Activated B cell treated with CpG ODN at 0.5 μM for 24 hours (primary cell): ENCODE measurements around the gene MYO10. TPM values are rescaled to one million over a fixed set of nuclear protein-coding genes. Genes with fewer than 3 reads are reported as not detected.

Experiments
- ATAC-seq: fragments of 200-7000 bp; cut with Tn5 transposase; one replicate; pipeline ENCODE4 v1.10.0; 2021; ENCODE audit warnings: low read depth, mild to moderate bottlenecking, moderate library complexity
- CTCF ChIA-PET: fragments of 350-600 bp; sonication (Branson Sonifier 250); formaldehyde crosslinking; loops from one replicate; lab custom pipeline; 2021; ENCODE audit warnings: antibody characterized with exemption; lab: Charles Lee
- POLR2A ChIA-PET: fragments of 350-600 bp; sonication (Branson Sonifier 250); formaldehyde crosslinking; loops from one replicate; lab custom pipeline; 2021; ENCODE audit warnings: antibody characterized with exemption; lab: Charles Lee
- DNase-seq: peaks from one replicate; pipeline ENCODE4 v3.0.0; 2022
- H3K27ac Mint-ChIP-seq: one replicate; pipeline ENCODE4 v1.8.0; 2020; ENCODE audit warnings: mixed read lengths
- H3K27me3 Mint-ChIP-seq: one replicate; pipeline ENCODE4 v1.8.0; 2021; ENCODE audit warnings: mixed read lengths
- H3K36me3 Mint-ChIP-seq: one replicate; pipeline ENCODE4 v1.8.0; 2021; ENCODE audit warnings: low read depth, mixed read lengths
- H3K4me1 Mint-ChIP-seq: one replicate; pipeline ENCODE4 v1.8.0; 2021; ENCODE audit warnings: mixed read lengths
- H3K4me3 Mint-ChIP-seq: one replicate; pipeline ENCODE4 v1.8.0; 2020; ENCODE audit warnings: mild to moderate bottlenecking, mixed read lengths
- H3K9me3 Mint-ChIP-seq: one replicate; pipeline ENCODE4 v1.8.0; 2020; ENCODE audit warnings: mixed read lengths
- CTCF ChIP-seq: fragments of 200-600 bp; IDR thresholded peaks from one replicate; pipeline ENCODE4 v1.8.0; 2022; ENCODE audit warnings: antibody characterized with exemption, mild to moderate bottlenecking
- intact Hi-C: fragments of 100-400 bp; cut with micrococcal nuclease; formaldehyde crosslinking; loops from one replicate; pipeline ENCODE4 v1.15.1; 2024
- total RNA-seq: library from RNA; stranded (reverse); gene quantifications from 2 replicates; pipeline ENCODE4 v1.2.3, GENCODE V29; 2022

Gene MYO10
- total RNA-seq, 1 donor from 2014 or later: 0.13 TPM

GRCh38 chr5:16812448-16812847 is 123.6 kb downstream of the MYO10 start:
- ATAC-seq (no peak), DNase-seq (no peak)
- TF ChIP-seq CTCF: no peak
- Mint-ChIP-seq H3K27me3 (no peaks in the 10 kb centered on the region), H3K9me3 (no peaks in the 10 kb centered on the region), H3K27ac (no peak overlapping the region), H3K4me3 (no peak overlapping the region), H3K36me3 (no peaks in the 10 kb centered on the region), H3K4me1 (no peaks in the 10 kb centered on the region)
- intact Hi-C loops: no loop called here
- CTCF ChIA-PET: no interaction called here
- POLR2A ChIA-PET: no interaction called here

- ATAC-seq (no peak), DNase-seq (no peak)
- peaks cover 2% of the 10 kb centered on the region for H3K4me1 Mint-ChIP-seq
- ChIA-PET CTCF (no interaction called here), POLR2A (no interaction called here)
- H3K36me3 Mint-ChIP-seq: no peaks in the 10 kb centered on the region
- H3K9me3 Mint-ChIP-seq: no peaks in the 10 kb centered on the region
- no peaks in the 10 kb centered on the region for H3K27me3 Mint-ChIP-seq
- TF ChIP-seq CTCF: no peak
- H3K27ac Mint-ChIP-seq: no peak overlapping the region
- no peak overlapping the region for H3K4me3 Mint-ChIP-seq
- intact Hi-C loops: no loop called here
These were observed 125.8 kb downstream of the MYO10 start for GRCh38 chr5:16810208-16810854.

- Mint-ChIP-seq H3K4me1 (peaks cover 2% of the 10 kb centered on the region), H3K4me3 (no peak overlapping the region), H3K27me3 (no peaks in the 10 kb centered on the region), H3K36me3 (no peaks in the 10 kb centered on the region), H3K27ac (no peak overlapping the region), H3K9me3 (no peaks in the 10 kb centered on the region)
- ChIA-PET POLR2A (no interaction called here), CTCF (no interaction called here)
- TF ChIP-seq CTCF: no peak
- intact Hi-C loops: no loop called here
- ATAC-seq (no peak), DNase-seq (no peak)
These were observed 126.5 kb downstream of the MYO10 start for GRCh38 chr5:16809395-16810207.

GRCh38 chr5:16809010-16809394 is 127.1 kb downstream of the MYO10 start:
- DNase-seq (no peak), ATAC-seq (no peak)
- no peaks in the 10 kb centered on the region for H3K9me3 Mint-ChIP-seq
- peaks cover 2% of the 10 kb centered on the region for H3K4me1 Mint-ChIP-seq
- no peak overlapping the region for H3K4me3 Mint-ChIP-seq
- H3K36me3 Mint-ChIP-seq: no peaks in the 10 kb centered on the region
- intact Hi-C loops: no loop called here
- no peak overlapping the region for H3K27ac Mint-ChIP-seq
- H3K27me3 Mint-ChIP-seq: no peaks in the 10 kb centered on the region
- no peak for TF ChIP-seq CTCF
- ChIA-PET CTCF (no interaction called here), POLR2A (no interaction called here)

GRCh38 chr5:16808021-16808420 is 128.1 kb downstream of the MYO10 start:
- intact Hi-C loops: no loop called here
- Mint-ChIP-seq H3K4me1 (peaks cover 2% of the 10 kb centered on the region), H3K27ac (no peak overlapping the region), H3K36me3 (no peaks in the 10 kb centered on the region), H3K4me3 (no peak overlapping the region), H3K9me3 (no peaks in the 10 kb centered on the region), H3K27me3 (no peaks in the 10 kb centered on the region)
- no peak for DNase-seq
- ChIA-PET POLR2A (no interaction called here), CTCF (interaction anchor here (1.6 kb wide), 1 partner anchor 17 kb away, joined by 5 read pairs; no protein-coding TSS in a partner anchor)
- TF ChIP-seq CTCF: no peak
- no peak for ATAC-seq
